H1 (cell line): ENCODE data around the gene HPX.

Source experiments
- CBX8 ChIP-seq: fragments of 300-800, 300-1000 bp; sonication (generic); IDR thresholded peaks from 2 replicates; pipeline ENCODE4 v1.7.1; 2016; ENCODE audit warnings: low read depth, low read length, borderline replicate concordance
- CHD7 ChIP-seq: fragments of 300-600 bp; sonication (generic); IDR thresholded peaks from 2 replicates; pipeline ENCODE4 v1.7.1; 2012; ENCODE audit warnings: low read length, moderate library complexity, mild to moderate bottlenecking, inconsistent platforms; ENCODE audit not compliant: insufficient replicate concordance
- CTCF ChIP-seq, 3 experiments: IDR thresholded peaks; 1 replicate in 2 of 3; 2 replicates in 1 of 3; pipeline versions ENCODE4 v1.5.1 to v1.6.1; 2011; ENCODE audit warnings: low read length in 3 of 3, mild to moderate bottlenecking in 3 of 3, inconsistent platforms in 2 of 3, low read depth in 1 of 3, moderate library complexity in 1 of 3; ENCODE audit not compliant: insufficient read depth in 1 of 3; ENCODE audit errors: control extremely low read depth in 1 of 3
- JUND ChIP-seq: IDR thresholded peaks from 2 replicates; pipeline ENCODE4 v1.6.1; 2011; ENCODE audit warnings: mild to moderate bottlenecking, improper control_type of control experiment, low read length
- POLR2A ChIP-seq, 2 experiments: IDR thresholded peaks; 1 replicate in 1 of 2; 2 replicates in 1 of 2; pipeline ENCODE4 v1.6.1; 2011; ENCODE audit warnings: low read depth in 2 of 2, low read length in 2 of 2, mild to moderate bottlenecking in 2 of 2; ENCODE audit errors: control extremely low read depth in 1 of 2
- RAD21 ChIP-seq, 2 experiments: IDR thresholded peaks in 1 of 2; conservative IDR thresholded peaks in 1 of 2; 2 replicates each; pipeline ENCODE4 v1.6.1; 2011; ENCODE audit warnings: low read depth in 2 of 2, low read length in 2 of 2, improper control_type of control experiment in 1 of 2, inconsistent platforms in 1 of 2, mild to moderate bottlenecking in 1 of 2, moderate library complexity in 1 of 2
- TAF1 ChIP-seq: IDR thresholded peaks from 2 replicates; pipeline ENCODE4 v1.6.1; 2011; ENCODE audit warnings: mild to moderate bottlenecking, low read depth, low read length
- YY1 ChIP-seq: IDR thresholded peaks from 2 replicates; pipeline ENCODE4 v1.6.1; 2011; ENCODE audit warnings: low read depth, mild to moderate bottlenecking, low read length

GRCh38 chr11:6390718-6391469 is 49.9 kb downstream of the HPX start:
- TF ChIP-seq POLR2A (IDR thresholded peaks at IDR 0.05; ENCODE audit: control extremely low read depth in 1 of 2, low read depth in 2 of 2, low read length in 2 of 2), result no peak
- no peak for TF ChIP-seq CTCF (IDR thresholded peaks at IDR 0.05; ENCODE audit: control extremely low read depth in 1 of 3, insufficient read depth in 1 of 3, low read depth in 1 of 3, low read length in 3 of 3)
- no peak for TF ChIP-seq RAD21 (IDR thresholded peaks at IDR 0.05 in 1 of 2, conservative IDR thresholded peaks at IDR 0.05 in 1 of 2; ENCODE audit: low read depth in 2 of 2, low read length in 2 of 2)
- no peak for TF ChIP-seq TAF1
- no peak for TF ChIP-seq YY1
- TF ChIP-seq CBX8, result no peak
- no peak for TF ChIP-seq CHD7
- no peak for TF ChIP-seq JUND
